Stimulated activated CD4-positive, alpha-beta T cell treated with anti-CD3 and anti-CD28 coated beads, Interleukin-12 subunit alpha, Interleukin-12 subunit beta, amount 100 ng/mL, for 4 hours (primary cell): ENCODE results near the gene MAML2.

ENCODE experiments used
- DNase-seq: peaks from one replicate; pipeline ENCODE4 v3.0.0-alpha.2; 2020

Gene MAML2

DNA sequence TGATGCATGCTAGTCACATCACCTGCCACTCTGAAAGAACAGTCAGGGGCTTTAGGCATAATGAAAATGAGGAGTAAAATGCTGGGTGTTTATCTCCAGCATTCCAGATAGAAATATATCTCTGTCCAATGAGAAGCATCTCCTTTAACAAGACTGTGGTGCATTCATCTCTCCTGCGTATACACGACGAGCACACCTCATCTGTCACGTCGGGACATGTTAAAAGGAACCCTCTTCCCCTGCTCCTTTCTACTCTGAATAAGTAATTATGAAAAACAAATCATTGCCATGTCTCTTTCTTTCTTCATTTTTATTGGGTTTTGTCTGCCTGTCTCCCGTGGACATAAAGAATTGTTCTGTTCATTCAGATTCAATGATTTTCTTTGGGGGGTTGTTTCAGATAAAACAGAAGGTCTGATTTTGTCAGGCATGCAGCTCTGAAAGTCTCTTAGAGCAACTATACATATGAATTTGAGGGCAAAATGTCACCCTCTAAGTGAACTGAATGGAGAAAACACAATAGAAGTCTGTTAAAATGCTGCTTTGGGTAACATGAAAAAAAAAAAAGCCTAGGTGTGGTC, 195.0 kb downstream of the MAML2 start:
- no peak for DNase-seq

DNA sequence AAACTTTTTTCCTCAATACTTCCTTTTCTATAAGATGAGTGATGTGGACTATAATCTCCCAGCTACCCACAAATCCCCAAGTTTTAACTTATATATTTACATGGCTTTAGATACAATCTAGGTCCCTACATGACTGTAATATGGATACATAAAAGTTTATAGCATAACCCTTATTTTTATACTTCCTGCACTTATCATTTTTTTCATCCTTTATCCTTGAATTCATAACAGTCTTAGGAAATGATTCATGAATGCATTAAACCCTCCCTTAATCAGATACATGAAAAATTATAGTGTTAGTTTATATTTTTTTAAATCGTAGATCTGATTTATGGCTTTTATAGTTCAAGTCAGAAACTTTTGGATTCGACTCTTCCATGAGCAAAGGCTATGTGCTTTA, 195.8 kb downstream of the MAML2 start:
- no peak for DNase-seq

DNA sequence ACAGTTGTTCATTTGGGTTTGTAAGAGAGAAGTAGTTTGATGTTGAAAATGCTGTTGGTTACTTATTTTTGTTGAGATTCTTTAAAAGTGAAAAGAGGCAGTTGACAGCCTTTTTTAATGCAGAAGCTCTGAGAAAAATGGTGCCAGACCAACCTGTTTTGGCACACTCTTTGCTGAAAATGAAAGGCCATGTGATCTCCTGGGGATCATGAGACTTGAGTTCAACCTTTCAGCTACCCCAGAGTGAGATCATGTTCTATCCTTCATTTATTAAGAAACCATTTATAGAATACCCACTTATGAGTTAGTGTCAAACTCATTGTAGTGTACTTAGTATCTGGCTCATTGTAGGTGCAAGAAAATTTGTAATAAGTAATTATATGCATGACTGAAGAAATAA, 196.2 kb downstream of the MAML2 start:
- DNase-seq = no peak

DNA sequence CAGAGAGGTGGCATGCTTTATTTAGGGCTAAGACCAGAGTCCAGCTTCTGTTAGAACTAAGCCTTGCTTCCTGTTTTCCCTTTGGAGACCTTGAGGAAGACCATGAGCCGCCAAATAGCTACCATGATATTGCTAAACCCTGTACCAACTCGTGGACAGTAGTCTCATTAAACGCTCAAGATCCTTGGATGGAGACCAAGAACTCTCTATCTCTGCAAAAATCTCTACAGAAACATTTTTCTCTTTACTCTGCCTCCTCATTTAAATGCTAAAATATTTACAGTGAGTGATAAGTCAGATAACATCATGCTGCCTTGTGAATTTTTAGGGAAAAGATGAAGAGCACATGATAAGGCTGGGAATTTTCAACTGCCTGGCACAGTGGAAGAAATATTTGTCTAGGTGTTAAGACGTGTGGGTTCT, 197.8 kb downstream of the MAML2 start:
- no peak for DNase-seq

DNA sequence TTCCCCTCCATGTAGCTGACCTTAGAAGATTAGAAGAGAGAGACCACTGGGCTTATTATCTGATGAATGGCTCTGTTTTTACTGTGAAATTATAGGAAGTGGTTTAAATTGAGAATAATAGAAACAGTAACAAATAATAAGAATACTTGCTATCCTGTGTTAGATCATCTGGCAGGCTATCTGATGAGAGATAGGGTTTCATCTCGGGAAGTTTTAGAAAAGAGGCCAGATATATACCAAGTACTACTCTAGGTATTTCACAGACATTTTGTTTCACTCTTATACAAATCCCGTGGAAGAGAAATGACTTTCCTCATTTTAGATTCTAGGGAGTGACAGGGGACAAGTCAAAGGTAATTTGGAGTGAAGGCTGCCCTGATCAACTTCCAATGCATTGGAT, 198.4 kb downstream of the MAML2 start:
- no peak for DNase-seq

DNA sequence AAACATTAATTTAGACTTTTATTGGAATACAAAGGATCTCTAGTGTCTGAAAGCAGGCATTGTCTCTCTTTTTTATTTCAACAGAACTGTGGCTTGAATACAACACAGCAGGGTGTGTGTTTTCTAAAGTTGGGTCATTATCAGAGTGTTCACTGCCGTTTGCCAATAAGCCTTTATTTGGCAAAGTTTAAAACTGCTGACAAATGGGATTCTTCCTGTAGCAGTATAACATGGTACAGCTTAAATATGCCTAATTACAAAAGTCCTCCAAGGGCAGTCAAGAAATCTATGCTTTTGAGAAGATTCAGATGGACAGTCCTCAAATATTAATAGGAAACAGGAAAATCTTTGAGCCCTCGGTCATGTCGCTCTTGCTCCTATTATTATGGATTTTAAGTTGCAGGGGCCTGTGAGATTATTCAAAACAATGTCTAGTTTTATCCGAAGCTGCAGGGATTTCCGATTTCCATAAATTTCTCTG, 199.9 kb downstream of the MAML2 start:
- DNase-seq = no peak

DNA sequence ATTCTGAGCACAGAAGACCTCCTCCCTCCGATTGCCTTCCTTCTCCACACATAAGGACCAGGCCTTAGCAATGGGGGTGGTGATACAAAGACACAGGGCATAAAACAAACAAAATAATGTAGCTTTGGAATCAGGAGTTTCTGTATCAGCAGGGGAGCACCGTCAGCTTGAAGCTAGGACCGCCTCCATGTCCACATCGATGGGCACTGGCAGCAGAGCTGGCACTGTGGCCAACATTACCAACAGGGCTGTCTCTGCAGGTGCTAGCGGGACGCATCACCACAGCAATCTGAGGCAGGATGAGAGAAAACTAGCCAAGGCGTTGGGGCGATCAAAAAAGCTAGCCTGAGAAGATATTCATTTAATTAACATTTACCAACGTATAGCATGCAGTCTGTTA, 201.4 kb downstream of the MAML2 start:
- DNase-seq = no peak

DNA sequence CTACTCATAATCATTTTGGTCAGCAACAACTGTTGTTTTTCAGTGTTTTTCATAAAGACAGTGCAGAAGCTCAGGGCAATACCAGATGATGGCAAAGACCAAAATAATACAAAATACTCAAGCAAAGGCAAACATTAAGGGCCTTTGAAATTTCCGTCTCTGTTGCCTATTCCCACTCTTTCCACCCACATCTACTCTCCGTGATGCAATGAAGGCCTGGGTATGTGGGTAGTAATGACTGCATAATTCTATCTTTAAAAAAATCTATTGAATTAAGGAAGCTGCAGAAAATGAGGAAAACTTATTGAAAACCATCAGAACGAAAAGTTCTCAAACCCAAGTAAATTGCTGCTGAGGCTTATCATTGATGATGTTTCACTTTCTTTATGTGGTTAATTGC, 203.3 kb downstream of the MAML2 start:
- no peak for DNase-seq

DNA sequence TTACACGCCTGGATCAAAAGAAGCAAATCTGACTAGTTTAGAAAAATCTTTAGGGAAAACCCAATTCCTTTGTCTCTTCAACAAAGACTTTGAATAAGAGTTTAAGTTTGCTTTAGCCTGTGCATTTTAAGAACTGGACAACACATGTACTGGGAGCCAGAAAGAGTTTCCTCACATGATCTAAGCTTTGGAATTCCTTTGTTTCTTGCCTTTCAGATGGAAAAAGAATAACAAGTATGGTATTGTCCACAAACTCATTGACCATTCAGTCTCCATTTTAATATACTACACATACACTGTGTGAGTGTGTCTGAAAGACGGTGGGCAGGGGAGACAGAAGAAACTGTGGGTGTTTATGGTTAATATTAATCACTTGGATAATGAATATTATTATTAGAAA, 205.6 kb downstream of the MAML2 start:
- DNase-seq = no peak

DNA sequence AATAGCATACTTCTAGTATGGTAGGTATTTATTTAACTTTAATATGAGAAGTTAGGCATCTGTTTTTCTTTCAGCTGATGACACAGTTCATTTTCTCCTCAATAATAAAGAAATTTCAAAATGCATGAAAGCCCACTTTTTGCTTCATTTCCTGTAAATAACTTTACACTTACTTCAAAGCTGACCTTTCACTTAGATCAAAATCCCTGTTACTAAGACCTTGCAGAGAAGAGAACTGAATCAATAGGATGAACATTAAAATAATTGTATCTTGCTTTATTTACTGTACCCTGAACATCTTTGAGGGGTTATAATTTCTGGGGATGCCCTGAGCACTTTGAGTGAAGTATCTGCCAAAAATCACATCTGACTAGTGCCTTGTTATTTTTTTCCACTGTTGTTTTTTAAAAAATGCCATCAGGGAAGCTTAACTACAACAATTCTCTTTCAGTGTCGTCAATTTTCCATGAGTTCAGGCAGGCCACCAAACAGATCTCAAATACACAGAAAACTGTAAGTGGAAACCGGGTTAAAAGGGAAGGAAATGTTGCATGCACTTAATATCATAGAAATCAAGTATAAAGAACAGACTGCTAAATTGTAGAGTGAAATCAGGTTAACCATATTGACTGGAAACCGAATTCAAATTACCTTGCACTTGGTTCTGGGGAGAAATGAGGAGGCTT, 206.2 kb downstream of the MAML2 start:
- DNase-seq = no peak

DNA sequence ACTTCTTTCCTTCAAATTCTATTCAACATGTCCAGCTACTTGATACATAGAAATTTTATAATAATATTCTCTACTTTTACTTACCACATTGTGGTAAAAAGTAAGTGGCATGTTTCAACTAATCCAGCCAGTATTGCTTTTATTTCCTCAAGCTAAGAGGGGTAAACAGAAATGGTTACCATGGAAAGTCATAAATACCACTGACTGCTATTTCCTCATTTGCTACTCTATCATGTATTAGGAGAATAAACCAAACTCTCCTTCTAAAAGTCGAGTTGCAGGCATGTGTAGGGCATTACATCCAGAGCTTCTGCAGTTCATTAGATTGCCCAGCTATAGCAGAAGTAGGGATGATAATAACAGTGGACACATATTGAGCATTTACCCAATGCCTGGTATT, 208.4 kb downstream of the MAML2 start:
- no peak for DNase-seq

DNA sequence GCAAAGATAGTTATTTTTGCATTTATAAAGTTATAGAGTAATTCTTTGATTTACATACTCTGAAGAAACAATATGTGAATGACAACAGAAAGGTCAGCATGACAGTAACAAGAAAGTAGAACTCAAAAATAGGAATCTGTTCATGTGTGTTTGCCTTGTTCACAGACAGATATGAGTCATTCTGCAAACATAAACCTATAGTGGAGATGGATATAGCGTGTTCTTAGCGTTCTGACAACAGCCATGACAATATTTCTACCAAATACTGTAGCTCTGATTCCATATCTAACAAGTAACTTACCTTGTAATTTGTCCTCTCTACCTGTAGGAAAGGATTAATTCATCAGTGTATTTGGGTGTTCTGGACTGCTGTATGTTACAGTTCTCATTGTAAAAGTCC, 210.6 kb downstream of the MAML2 start:
- no peak for DNase-seq

DNA sequence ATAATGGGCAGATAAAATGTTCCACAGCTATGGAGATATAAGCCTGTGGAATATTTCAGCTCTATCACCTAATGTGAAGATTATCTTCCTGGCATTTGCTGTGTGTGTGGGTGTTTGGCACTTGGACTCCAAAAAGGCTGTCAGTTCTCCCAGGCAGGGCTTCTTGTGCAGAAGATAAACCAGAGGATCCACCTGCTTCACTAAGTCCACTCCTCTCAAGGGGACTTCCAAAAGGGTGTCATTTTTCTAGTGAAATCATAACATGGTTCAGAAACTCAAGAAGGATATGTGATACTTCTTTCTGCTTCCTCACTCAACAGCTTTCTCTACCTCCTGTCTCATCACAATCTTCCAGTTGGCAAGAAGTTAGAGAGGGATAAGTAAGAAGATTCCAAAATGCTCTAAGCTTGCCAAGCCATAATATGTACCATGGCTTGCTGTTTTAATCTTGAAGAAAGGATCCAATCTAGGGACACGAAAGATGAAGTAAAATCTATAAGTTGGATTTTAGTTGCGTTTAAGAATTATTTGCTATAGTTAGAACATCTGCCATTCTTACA, 212.9 kb downstream of the MAML2 start:
- no peak for DNase-seq

DNA sequence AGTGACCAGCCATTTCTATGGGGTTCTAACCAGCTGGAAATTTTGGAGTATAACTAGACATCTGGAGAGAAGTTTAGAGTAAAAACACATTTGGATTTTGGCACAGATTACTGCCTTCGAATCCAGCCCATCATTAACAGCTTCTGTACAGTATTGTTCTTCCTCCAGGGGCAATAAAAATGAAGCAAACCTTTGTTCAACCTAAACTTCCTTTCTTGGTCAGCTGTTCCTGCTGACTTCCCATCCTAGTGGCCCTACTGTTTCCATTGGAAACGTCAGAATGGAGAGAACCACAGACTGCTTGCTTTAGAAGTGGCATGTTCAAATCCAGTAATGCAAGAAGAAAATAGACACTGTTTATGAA, 215.4 kb downstream of the MAML2 start:
- DNase-seq = no peak

DNA sequence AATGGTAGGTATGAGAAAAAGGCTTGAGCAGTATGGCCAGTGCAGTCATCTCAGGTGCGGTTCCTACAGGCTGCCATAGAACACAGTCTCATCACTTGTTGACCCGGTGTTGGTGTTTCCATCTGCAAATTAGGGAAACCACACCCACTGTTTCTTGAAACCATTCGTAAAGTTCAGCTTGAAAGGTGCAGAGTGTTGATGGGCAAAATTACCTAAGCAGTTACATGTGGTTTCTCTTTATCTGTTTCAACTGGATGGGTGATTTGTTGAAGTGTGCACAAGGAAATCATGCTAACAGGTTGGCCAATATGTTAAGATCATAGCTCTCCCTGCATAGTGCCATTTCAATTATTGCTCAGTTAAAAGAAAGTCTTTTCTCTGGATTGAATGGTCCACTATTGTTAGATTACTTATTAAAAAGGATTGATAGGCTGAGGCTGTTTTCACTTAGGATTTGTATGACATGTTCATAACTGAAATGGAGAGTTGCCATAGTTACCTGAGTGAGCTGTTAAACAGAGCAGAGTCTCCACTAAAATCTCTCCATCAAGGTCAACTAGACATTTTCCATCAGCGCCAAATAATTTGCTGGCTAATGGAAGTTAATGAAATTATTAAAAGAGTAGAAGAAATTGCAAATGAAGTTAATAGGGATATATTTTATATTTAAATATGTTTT, 215.9 kb downstream of the MAML2 start:
- DNase-seq = no peak

DNA sequence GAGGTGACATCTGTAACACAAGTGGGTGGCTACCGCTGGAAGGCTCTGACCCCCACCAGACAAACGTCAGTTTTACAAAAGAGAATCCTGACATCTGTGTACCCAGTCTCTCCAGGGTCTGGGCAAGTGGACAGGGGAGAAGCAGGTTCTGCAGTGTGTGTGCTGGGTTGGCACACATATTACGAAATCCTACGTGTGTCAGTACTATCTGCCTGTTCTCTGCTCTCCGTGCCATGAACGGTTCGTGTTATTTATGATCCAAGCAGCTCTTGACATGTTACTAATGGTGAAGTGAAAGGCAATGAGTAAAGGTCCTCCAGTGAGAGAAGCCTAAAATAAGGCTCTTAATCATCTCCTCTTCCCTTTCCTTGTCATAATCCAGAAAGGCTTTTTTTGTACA, 217.6 kb downstream of the MAML2 start:
- DNase-seq = no peak

DNA sequence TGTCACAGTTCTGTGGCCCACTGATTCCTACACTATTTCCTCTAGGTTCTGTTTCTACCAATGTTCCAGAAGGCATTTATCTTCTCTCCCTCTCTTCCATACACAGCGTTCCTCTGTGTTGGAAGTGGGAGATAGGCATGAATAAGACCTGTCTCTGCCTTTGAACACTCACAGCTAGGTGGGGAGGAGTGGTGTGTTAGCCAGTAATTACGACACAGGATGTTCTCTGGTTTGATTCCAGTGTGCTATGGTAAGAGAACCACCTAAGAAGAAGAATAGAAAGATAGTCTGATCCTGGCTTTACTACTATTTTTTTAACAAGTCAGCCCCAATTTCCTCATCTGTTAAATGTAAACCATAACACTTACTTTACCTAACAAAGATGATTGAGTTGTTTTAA, 218.8 kb downstream of the MAML2 start:
- DNase-seq = no peak

DNA sequence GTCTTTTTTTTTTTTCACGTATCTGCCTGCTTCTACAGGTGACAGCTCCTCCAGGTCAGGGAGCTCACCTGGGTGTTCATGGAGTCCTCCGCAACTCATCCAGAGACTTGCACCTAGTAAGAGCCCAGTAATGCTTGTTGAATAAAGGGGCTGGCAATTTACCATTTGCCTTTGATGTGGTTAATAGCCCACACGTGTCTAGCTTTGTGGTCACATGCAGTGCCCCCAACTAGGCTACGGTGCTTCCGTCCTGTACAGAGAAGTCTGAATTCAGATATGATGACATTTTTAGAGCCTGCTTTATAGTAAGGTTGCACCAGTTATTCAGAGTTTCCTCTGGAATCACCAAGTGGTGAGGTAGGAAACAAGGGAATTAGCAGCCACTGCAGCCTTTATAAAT, 219.7 kb downstream of the MAML2 start:
- DNase-seq = no peak

DNA sequence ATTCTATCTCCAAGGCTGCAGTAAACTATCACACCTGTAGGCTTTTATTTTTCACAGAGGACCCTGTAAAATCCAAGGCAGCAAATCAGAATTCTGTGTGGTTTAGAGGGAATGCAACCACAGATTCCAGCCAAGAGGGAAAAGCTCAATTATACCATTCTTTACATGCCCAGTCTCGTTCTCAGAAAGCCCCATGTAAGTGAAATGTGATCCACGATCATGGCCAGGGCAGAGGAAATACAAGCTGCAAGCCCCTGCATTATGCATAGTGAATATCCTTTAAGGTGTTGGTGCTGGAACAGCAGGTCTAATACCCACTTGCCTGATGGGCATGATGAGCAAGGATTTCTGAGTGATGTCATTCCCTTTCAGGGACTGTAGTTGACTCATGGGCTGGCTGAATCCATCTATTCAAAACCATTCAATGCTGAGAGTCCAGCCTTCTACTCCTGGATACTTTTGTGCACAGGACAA, 220.4 kb downstream of the MAML2 start:
- DNase-seq = no peak

DNA sequence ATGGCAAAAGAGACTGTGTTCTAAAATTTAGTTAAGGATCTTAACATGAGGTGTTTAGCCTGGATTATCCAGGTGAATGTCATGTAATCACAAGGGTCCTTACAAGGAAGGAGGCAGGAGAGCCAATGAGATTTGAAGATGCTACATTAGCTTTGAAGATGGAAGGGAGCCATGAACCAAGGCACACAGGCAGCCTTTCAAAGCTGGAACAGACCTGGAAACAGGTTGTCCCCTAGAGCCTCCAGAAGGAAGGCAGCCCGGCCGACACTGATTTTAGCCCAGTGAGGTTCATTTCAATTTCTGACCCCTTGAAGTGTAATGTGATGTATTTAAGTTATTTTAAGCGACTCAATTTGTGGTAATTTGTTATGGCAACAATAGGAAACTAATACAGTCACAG, 223.8 kb downstream of the MAML2 start:
- DNase-seq = no peak

DNA sequence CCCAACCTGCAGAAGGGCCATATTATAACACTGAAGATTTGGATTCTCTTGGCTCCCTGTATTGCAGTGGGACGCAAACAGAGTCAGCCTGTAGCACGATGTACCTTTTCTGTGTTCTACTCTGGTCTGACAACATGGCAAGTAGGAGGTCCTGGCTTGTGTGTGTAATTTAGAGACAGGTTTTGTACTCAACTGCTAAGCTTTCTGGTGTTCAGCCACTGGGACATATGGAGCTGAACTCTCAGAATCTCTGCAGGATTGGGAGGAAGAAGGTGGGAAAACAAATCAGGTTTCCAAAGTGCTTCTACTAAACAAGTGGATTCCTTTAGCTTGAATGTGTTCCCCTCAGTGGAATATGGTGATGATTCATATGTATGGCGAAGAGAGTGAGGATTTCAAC, 226.6 kb downstream of the MAML2 start:
- no peak for DNase-seq

DNA sequence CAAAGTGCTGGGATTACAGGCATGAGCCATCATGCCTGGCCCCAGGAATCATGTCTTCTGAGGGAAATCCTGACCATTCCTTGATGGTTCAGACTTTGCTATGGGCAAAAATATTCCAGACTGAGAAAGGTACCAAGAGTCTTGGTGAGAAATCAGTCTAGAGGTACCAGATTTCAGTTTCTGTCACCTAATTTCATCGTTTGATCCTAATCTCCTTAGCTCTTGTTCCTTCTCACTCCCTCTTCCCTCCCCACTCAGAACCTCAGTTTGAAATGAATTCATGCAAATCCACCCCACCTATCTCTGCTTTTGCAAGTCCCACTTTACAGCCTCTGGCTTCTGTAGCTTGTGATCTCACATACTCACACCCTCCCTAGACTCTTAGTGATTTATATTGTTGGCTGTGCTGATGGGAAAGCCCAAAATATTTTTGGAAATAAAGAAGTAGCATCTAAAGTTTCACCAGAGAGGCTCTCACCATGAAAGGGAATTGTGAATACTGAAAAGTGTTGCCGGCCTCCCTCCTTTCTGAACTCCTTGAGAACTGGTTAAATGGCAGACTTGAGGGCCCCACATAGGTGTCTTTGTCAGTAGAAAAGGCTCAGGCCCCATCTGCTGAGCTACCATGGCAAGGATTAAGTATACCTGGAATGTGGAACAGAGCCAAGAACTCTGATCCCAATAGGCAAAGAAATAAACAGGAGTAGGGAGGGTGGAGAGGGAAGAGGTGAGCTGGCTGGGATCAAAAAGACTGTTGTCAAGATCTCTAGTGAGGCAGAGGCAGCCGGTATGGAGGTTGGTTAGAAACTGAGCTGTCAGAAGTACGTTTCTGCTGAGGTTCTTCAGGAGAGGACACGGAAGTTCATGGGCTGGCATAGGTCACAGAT, 228.6 kb downstream of the MAML2 start:
- no peak for DNase-seq

DNA sequence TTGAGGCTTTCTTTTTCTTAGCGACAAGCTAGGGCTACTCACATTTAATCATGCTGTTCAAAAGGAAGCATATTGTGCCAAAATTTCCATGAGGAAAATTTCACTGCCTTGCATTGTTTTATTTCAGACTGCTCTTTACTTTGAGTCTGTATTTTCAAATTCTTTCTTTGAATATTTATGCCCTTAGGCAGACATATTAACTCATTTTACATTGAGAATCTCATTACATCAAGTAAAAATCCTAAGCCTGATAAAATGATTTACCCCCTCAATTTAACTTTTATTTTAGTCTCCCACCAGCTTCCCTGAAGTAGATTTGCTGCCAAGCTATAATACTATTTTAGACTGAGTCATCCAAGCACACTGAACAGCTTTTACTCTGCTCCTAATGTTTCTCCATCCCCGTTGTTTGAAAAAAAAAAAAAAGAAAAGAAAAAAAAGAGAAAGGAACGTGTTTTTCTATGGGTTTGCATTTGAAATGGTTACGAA, 229.8 kb downstream of the MAML2 start:
- DNase-seq = no peak
